HL-60/S4 treated with retinoic acid at 250 ng/mL for 4 days and 3 days (cell line): ENCODE measurements around the gene TMEM30A.

Source experiments
- in situ Hi-C: fragments of 300-500 bp; cut with MboI; formaldehyde crosslinking; loops from 2 replicates; pipeline ENCODE4 v1.7.0; 2022; ENCODE audit warnings: low sequenced_read_pairs

TMEM30A gene

GRCh38 chr6:75203721-75204120 is 80.9 kb downstream of the TMEM30A start:
- in situ Hi-C loops: loop anchor here (25.0 kb wide), 2 partner anchors 1341 to 1466 kb away; no protein-coding TSS in a partner anchor
